Iris pigment epithelial cell (primary cell): ENCODE measurements around the gene CTRB1.
"Not testable (repeated sequence)": the region's sequence is repeated elsewhere in the genome, so short reads cannot be mapped to it uniquely, and the experiment has no call there.

Experiments
- DNase-seq: peaks from one replicate; pipeline ENCODE4 v3.0.0-alpha.2; 2011; ENCODE audit warnings: low read depth

The CTRB1 gene

GRCh38 chr16:75204410-75204758 is 14.4 kb upstream of the CTRB1 start:
- DNase-seq, result no peak

- DNase-seq, result not testable (repeated sequence)
Observed at GRCh38 chr16:75204905-75205304, 13.9 kb upstream of the CTRB1 start.

- not testable (repeated sequence) for DNase-seq
Observed at GRCh38 chr16:75205438-75205837, 13.3 kb upstream of the CTRB1 start.

GRCh38 chr16:75205961-75206748 is 12.6 kb upstream of the CTRB1 start:
- DNase-seq, result not testable (repeated sequence)

GRCh38 chr16:75206749-75207451 is 11.9 kb upstream of the CTRB1 start, which contains the start of gene CTRB2:
TSS of gene CTRB2 (minus strand) at chr16:75207161. CDS start at chr16:75207141, 20 bp downstream.
- no peak for DNase-seq

GRCh38 chr16:75207831-75208230 is 11.0 kb upstream of the CTRB1 start:
- no peak for DNase-seq

GRCh38 chr16:75208242-75208825 is 10.5 kb upstream of the CTRB1 start:
- no peak for DNase-seq

- DNase-seq, result no peak
Observed at GRCh38 chr16:75208861-75209505, 9.8 kb upstream of the CTRB1 start.

- not testable (repeated sequence) for DNase-seq
Observed at GRCh38 chr16:75209514-75209913, 9.3 kb upstream of the CTRB1 start.

- DNase-seq, result no peak
Observed at GRCh38 chr16:75209944-75210343, 8.8 kb upstream of the CTRB1 start.

- not testable (repeated sequence) for DNase-seq
Observed at GRCh38 chr16:75211286-75211685, 7.5 kb upstream of the CTRB1 start.

GRCh38 chr16:75216127-75216526 is 2.7 kb upstream of the CTRB1 start:
- no peak for DNase-seq

GRCh38 chr16:75216576-75216975 is 2.2 kb upstream of the CTRB1 start:
- no peak for DNase-seq

- DNase-seq, result no peak
Observed at GRCh38 chr16:75217389-75217851, 1.4 kb upstream of the CTRB1 start.

- no peak for DNase-seq
Observed at GRCh38 chr16:75219088-75219487, 300 bp downstream of the CTRB1 start.

GRCh38 chr16:75219838-75220237 is 1.1 kb downstream of the CTRB1 start:
- no peak for DNase-seq

GRCh38 chr16:75222271-75222783 is 3.5 kb downstream of the CTRB1 start:
- no peak for DNase-seq

- DNase-seq, result not testable (repeated sequence)
Observed at GRCh38 chr16:75223129-75223528, 4.3 kb downstream of the CTRB1 start.

- DNase-seq, result no peak
Observed at GRCh38 chr16:75224306-75225082, 5.7 kb downstream of the CTRB1 start.

- no peak for DNase-seq
Observed at GRCh38 chr16:75225092-75225491, 6.3 kb downstream of the CTRB1 start.
